GM12892 (cell line): Measurements from ENCODE around the gene RAB3GAP2.

Experiments used
- POLR2AphosphoS5 ChIP-seq: IDR thresholded peaks from 2 replicates; pipeline ENCODE4 v1.6.1; 2011; ENCODE audit warnings: low read depth, low read length, control low read depth
- TAF1 ChIP-seq: IDR thresholded peaks from 2 replicates; pipeline ENCODE4 v1.6.1; 2011; ENCODE audit warnings: low read depth, mild to moderate bottlenecking, control low read depth, low read length, borderline replicate concordance

DNA sequence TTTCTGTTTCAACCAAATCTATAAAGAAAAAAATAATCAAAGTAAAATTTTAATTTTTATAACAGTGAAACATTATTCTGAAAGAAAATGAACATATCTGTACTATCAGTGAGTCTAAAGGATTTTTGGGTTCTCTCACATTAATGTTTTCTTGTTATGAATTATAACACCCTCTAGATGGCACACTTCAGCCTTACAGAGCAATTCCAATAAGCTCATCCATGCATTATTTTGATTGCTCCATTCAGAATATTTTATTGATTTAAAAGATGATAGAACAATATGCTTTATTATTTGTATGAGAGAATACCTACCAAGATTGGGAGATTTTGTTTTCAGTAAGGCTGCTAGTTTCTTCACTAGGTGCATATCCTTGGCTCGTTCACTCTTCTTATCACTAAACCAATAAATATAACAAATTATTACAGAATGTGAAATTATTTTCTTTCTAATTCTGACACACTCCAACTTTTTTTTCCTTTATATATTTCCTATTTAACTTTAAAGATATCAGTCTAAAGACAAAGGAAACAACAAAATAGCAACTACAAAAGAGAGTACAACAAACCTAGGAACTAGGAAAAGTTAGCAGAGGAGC lies 82.4 kb downstream of the RAB3GAP2 start:
- TF ChIP-seq TAF1 (no peak), POLR2AphosphoS5 (no peak)
